MCF 10A (cell line): ENCODE results near the gene RPS5. TPM values are rescaled to one million over a fixed set of nuclear protein-coding genes. Genes with fewer than 3 reads are reported as not detected.

Source experiments
- BruUV-seq: library from RNA; stranded (reverse); fragments of 400-500 nt; replicated peaks from 2 replicates; lab custom pipeline; 2021; lab: Mats Ljungman, UMichigan
- CTCF ChIA-PET: fragments of 300-600 bp; sonication (Branson Sonifier 250); formaldehyde crosslinking; extraction: SDS; loops from one replicate; lab custom pipeline; 2021; ENCODE audit warnings: antibody characterized with exemption, inconsistent platforms; lab: Yijun Ruan, JAX
- POLR2A ChIA-PET: fragments of 300-600, 350-650 bp; sonication (Branson Sonifier 250); formaldehyde crosslinking; extraction: SDS; loops from one replicate; lab custom pipeline; 2020; ENCODE audit warnings: antibody characterized with exemption, inconsistent platforms; lab: Yijun Ruan, JAX
- DNase-seq: peaks from one replicate; pipeline ENCODE4 v3.0.0-alpha.2; 2018; ENCODE audit not compliant: unreplicated experiment
- H3K27ac Mint-ChIP-seq: one replicate; pipeline ENCODE4 v1.8.0; 2022; ENCODE audit warnings: mild to moderate bottlenecking, low read depth, mixed read lengths; ENCODE audit not compliant: unreplicated experiment
- H3K27me3 Mint-ChIP-seq: one replicate; pipeline ENCODE4 v1.8.0; 2022; ENCODE audit warnings: mixed read lengths; ENCODE audit not compliant: insufficient read depth, unreplicated experiment
- H3K36me3 Mint-ChIP-seq: one replicate; pipeline ENCODE4 v1.8.0; 2022; ENCODE audit warnings: mild to moderate bottlenecking, moderate library complexity, mixed read lengths; ENCODE audit not compliant: insufficient read depth, unreplicated experiment
- H3K4me1 Mint-ChIP-seq: one replicate; pipeline ENCODE4 v1.8.0; 2022; ENCODE audit warnings: mixed read lengths; ENCODE audit not compliant: insufficient read depth, unreplicated experiment
- H3K4me3 Mint-ChIP-seq: one replicate; pipeline ENCODE4 v1.8.0; 2022; ENCODE audit warnings: mild to moderate bottlenecking, moderate library complexity, mixed read lengths; ENCODE audit not compliant: unreplicated experiment
- H3K9me3 Mint-ChIP-seq: one replicate; pipeline ENCODE4 v1.8.0; 2022; ENCODE audit warnings: mixed read lengths; ENCODE audit not compliant: unreplicated experiment
- intact Hi-C: fragments of 100-400 bp; cut with micrococcal nuclease; formaldehyde crosslinking; loops from 2 replicates; pipeline ENCODE4 v1.14.1; 2022
- total RNA-seq: library from RNA; stranded (reverse); gene quantifications from 2 replicates; pipeline ENCODE4 v1.2.3, GENCODE V29; 2022
- TF ChIP-seq, protein P1 (sequence below): fragments of 200-600 bp; IDR thresholded peaks from one replicate; pipeline ENCODE4 v1.8.0; 2022; ENCODE audit warnings: antibody characterized with exemption, mild to moderate bottlenecking; ENCODE audit not compliant: unreplicated experiment

RPS5 gene
- total RNA-seq, 1 experiment from 2014 or later: 1,779 TPM

DNA sequence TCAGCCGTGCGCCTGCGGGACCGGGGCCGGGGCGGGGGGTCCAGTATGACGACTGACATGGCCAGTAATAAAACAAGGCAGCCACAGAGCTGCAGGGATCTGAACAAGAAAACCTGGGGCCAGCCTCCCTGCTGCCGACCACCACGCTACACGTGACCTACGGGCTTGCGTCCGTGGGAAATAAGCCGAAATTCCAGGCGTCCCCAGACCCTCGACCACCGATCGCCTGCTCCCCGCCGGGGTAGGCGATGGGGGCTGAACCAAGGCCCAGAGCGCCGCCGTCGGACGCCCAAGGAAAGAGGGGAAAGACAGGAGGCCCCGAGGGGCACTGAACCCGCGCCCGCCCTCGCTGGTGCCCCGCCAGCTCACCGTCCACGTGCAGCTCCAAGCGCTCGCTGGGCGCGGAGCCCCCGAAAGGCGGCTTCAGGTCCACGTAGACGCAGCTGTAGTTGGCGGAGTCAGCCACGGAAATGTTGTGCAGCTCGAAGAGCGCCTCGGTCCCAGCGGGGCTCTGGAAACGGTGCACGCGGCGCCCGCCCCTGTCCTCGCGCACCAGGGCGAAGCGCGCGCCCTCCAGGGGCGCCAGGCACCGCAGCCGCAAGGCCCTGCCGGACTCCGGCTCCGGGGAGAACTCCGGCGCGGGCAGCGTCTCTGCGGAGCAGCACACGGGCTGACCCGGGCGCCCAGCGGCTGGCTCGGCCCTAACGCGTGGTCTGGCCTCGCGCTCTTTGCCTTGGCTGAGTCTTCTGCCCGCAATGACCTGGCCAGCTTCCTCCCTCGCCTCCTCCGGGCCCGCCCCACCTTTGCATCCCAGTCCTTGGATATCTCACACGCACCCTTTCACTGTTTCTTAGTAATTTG, 36.8 kb upstream of the RPS5 start:
- intact Hi-C loops: no loop called here
- no peak overlapping the region for H3K27ac Mint-ChIP-seq
- no peak overlapping the region for H3K4me3 Mint-ChIP-seq
- ChIA-PET POLR2A (interaction anchor here (4.0 kb wide), 1 partner anchor 13 kb away, joined by 32 read pairs; the partner anchor contains the start of gene ZNF497), CTCF (no interaction called here)
- peaks cover 11% of the 10 kb centered on the region for H3K36me3 Mint-ChIP-seq
- H3K27me3 Mint-ChIP-seq: no peaks in the 10 kb centered on the region
- TF ChIP-seq, protein P1, sequence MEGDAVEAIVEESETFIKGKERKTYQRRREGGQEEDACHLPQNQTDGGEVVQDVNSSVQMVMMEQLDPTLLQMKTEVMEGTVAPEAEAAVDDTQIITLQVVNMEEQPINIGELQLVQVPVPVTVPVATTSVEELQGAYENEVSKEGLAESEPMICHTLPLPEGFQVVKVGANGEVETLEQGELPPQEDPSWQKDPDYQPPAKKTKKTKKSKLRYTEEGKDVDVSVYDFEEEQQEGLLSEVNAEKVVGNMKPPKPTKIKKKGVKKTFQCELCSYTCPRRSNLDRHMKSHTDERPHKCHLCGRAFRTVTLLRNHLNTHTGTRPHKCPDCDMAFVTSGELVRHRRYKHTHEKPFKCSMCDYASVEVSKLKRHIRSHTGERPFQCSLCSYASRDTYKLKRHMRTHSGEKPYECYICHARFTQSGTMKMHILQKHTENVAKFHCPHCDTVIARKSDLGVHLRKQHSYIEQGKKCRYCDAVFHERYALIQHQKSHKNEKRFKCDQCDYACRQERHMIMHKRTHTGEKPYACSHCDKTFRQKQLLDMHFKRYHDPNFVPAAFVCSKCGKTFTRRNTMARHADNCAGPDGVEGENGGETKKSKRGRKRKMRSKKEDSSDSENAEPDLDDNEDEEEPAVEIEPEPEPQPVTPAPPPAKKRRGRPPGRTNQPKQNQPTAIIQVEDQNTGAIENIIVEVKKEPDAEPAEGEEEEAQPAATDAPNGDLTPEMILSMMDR: no peak
- peaks cover 6% of the 10 kb centered on the region for H3K9me3 Mint-ChIP-seq
- no TSS peak for BruUV-seq
- H3K4me1 Mint-ChIP-seq: peaks cover 5% of the 10 kb centered on the region
- DNase-seq: no peak

DNA sequence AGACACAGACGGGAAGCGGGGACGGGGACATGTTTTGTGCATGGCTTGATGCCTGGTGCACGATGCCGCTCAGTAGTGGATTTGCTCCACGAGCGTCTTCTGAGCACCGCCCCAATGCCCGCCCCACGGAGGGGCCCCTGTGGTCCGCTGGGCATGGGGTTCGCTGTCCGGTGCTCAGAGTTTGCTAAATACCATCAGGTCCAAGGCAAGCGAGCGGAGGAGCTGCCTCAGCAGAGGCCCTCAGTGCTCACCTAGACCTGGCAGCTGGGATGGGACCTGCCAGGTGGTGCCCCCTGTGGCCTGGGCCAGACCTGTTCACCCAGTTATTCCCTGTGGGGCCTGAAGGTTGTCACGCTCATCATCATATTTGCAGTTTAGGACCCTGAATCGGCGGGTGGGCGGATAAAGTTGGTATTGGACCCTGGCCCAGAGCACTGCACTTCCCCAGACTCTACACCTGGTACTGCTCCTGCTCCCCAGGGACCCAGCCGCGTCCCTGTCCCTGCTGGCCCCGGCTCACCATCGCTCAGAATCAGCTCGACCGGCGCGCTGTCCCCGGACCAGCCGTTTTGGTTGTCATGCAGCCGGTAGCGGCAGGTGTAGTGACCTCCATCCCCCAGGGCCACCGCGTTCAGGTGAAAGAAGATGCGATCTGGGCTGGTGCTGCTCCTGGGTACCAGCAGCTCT, 36.1 kb upstream of the RPS5 start:
- no peak overlapping the region for H3K27ac Mint-ChIP-seq

DNA sequence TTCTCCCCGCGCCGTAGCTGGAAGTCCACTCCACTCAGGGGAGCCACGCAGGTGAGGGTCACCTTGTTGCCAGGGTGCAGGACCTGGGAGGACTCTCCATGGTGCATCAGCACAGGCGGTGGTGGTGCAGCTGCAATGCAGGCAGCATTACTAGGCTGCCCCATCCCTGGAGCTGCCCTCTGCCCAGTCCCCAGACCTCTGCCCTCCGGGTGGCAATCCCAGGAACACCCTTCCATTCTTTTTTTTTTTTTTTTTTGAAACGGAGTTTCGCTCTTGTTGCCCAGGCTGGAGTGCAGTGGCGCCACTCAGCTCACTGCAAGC, 35.6 kb upstream of the RPS5 start:
- ChIA-PET POLR2A (no interaction called here), CTCF (no interaction called here)
- BruUV-seq: no TSS peak
- Mint-ChIP-seq H3K36me3 (peaks cover 17% of the 10 kb centered on the region), H3K27me3 (no peaks in the 10 kb centered on the region), H3K4me3 (no peak overlapping the region), H3K4me1 (peaks cover 5% of the 10 kb centered on the region), H3K27ac (no peak overlapping the region), H3K9me3 (peaks cover 6% of the 10 kb centered on the region)
- intact Hi-C loops: no loop called here
- no peak for DNase-seq
- TF ChIP-seq, protein P1: no peak

More for the DNA sequence above, 36.1 kb upstream of the RPS5 start:
- Mint-ChIP-seq H3K4me1 (peaks cover 5% of the 10 kb centered on the region), H3K4me3 (no peak overlapping the region), H3K36me3 (peaks cover 17% of the 10 kb centered on the region), H3K9me3 (peaks cover 6% of the 10 kb centered on the region), H3K27me3 (no peaks in the 10 kb centered on the region)
- CTCF ChIA-PET: no interaction called here
- BruUV-seq: no TSS peak
- intact Hi-C loops: no loop called here
- POLR2A ChIA-PET: interaction anchor here (4.0 kb wide), 1 partner anchor 12 kb away, joined by 32 read pairs; the partner anchor contains the start of gene ZNF497
- DNase-seq: no peak
- TF ChIP-seq, protein P1: no peak
